ENCODE measurements around the gene WDHD1. TPM values are rescaled to one million over a fixed set of nuclear protein-coding genes. Genes with fewer than 3 reads are reported as not detected.

WDHD1 gene
- polyA plus RNA-seq, 1 experiment: 6.7 TPM

DNA sequence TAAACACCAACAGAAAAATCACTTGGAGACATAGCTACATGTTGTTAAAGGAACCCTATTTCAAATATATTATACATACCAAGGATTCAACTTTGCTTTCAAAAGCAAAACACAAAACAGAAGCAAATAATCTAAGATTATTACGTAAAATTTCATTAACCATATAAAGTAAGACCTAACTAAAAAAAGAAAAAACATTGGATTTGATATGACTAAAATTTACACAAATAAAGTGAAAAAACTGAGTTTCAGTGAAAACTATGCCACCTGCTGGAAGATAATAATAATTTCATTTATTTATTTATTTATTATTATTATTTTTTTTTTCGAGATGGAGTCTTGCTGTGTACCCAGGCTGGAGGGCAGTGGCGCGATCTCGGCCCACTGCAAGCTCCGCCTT lies 45.2 kb downstream of the WDHD1 start:
- TF ChIP-seq, protein P1, sequence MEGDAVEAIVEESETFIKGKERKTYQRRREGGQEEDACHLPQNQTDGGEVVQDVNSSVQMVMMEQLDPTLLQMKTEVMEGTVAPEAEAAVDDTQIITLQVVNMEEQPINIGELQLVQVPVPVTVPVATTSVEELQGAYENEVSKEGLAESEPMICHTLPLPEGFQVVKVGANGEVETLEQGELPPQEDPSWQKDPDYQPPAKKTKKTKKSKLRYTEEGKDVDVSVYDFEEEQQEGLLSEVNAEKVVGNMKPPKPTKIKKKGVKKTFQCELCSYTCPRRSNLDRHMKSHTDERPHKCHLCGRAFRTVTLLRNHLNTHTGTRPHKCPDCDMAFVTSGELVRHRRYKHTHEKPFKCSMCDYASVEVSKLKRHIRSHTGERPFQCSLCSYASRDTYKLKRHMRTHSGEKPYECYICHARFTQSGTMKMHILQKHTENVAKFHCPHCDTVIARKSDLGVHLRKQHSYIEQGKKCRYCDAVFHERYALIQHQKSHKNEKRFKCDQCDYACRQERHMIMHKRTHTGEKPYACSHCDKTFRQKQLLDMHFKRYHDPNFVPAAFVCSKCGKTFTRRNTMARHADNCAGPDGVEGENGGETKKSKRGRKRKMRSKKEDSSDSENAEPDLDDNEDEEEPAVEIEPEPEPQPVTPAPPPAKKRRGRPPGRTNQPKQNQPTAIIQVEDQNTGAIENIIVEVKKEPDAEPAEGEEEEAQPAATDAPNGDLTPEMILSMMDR (IDR thresholded peaks at IDR 0.05; ENCODE audit: low read depth, low read length): peak; percentile 14
- DNase-seq (ENCODE audit: low read depth, low spot score): no peak
- Histone ChIP-seq H3K27ac (ENCODE audit: low read depth, low read length) (no peak overlapping the region), H3K9me3 (ENCODE audit: control insufficient read depth, insufficient read depth, low read length) (no peaks in the 10 kb centered on the region), H3K27me3 (ENCODE audit: control insufficient read depth, insufficient read depth, low read length) (no peaks in the 10 kb centered on the region), H3K4me3 (ENCODE audit: low read depth, low read length) (no peak overlapping the region)
- POLR2A ChIA-PET: interaction anchor here (0.7 kb wide), 1 partner anchor 173 kb away, joined by 3 read pairs; no protein-coding TSS in a partner anchor
- CTCF ChIA-PET: interaction anchor here (0.5 to 1.6 kb wide), 8 partner anchors 9 to 417 kb away, joined by 3 to 7 read pairs (median 4); no protein-coding TSS in a partner anchor

DNA sequence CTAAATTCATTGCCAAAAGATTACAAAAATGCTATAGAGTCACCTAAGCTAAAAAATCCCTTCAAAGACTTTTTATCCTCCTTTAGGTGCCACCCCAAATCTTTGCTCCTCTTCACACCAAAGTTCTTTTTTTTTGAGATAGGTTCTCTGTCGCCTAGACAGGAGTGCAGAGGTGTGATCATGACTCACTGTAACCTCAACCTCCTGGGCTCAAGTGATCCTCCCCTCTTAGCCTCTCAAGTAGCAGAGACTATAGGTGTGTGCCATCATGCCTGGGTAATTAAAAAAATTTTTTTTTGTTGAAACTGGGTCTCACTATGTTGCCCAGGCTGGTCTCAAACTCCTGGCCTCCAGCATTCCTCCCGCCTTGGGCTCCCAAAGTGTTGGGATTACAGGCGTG lies 47.9 kb downstream of the WDHD1 start:
- no peak overlapping the region for H3K27ac ChIP-seq (ENCODE audit: low read depth, low read length)
- POLR2A ChIA-PET: no interaction called here
- no peak for DNase-seq (ENCODE audit: low read depth, low spot score)
- no peaks in the 10 kb centered on the region for H3K27me3 ChIP-seq (ENCODE audit: control insufficient read depth, insufficient read depth, low read length)
- H3K9me3 ChIP-seq (ENCODE audit: control insufficient read depth, insufficient read depth, low read length): no peaks in the 10 kb centered on the region
- TF ChIP-seq, protein P1 (IDR thresholded peaks at IDR 0.05; ENCODE audit: low read depth, low read length): no peak
- CTCF ChIA-PET: interaction anchor here (0.7 kb wide), 1 partner anchor 774 kb away, joined by 3 read pairs; no protein-coding TSS in a partner anchor
- no peak overlapping the region for H3K4me3 ChIP-seq (ENCODE audit: low read depth, low read length)

DNA sequence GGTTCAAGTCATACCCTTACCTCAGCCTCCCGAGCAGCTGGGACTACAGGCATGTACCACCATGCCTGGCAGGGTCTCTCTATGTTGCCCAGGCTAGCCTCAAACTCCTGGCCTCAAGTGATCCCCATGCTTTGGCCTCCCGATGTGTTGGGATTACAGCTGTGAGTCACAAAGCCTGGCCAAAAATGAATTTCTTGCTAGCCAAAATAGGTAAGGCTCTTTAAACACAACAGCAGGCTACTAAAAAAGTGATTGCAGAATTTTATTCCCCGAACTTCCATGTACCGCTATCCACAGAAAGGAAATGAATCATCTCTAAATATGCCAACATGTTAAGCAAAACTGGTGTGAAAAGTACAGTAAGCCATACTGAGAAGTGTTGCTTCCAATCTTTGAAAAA lies 50.6 kb downstream of the WDHD1 start:
- CTCF ChIA-PET: no interaction called here
- POLR2A ChIA-PET: no interaction called here
- H3K27me3 ChIP-seq (ENCODE audit: control insufficient read depth, insufficient read depth, low read length): no peaks in the 10 kb centered on the region
- no peaks in the 10 kb centered on the region for H3K9me3 ChIP-seq (ENCODE audit: control insufficient read depth, insufficient read depth, low read length)
- H3K27ac ChIP-seq (ENCODE audit: low read depth, low read length): no peak overlapping the region
- DNase-seq (ENCODE audit: low read depth, low spot score): peak; percentile 30
- TF ChIP-seq, protein P1 (IDR thresholded peaks at IDR 0.05; ENCODE audit: low read depth, low read length): no peak
- no peak overlapping the region for H3K4me3 ChIP-seq (ENCODE audit: low read depth, low read length)

DNA sequence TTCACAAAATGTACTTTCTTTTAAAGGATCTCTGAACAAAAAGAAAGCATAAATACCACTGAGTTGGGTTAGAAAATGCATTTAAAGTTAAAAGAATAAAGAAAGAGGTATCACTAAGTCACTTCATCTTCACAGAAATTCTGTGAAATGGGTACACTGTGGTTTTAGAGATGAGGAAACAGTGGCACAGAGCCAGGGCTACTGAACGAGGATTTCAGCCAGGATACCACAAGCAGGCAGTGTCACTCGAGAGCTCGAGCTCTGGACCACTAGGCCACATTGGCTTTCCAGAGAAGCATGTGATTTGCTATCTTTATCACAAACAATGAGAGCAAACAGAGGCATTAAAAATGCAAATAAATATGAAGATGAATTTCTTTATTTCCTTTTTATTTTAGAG lies 51.0 kb downstream of the WDHD1 start:
- Histone ChIP-seq H3K27me3 (ENCODE audit: control insufficient read depth, insufficient read depth, low read length) (no peaks in the 10 kb centered on the region), H3K9me3 (ENCODE audit: control insufficient read depth, insufficient read depth, low read length) (no peaks in the 10 kb centered on the region), H3K27ac (ENCODE audit: low read depth, low read length) (no peak overlapping the region), H3K4me3 (ENCODE audit: low read depth, low read length) (no peak overlapping the region)
- TF ChIP-seq, protein P1 (IDR thresholded peaks at IDR 0.05; ENCODE audit: low read depth, low read length): no peak
- POLR2A ChIA-PET: no interaction called here
- no peak for DNase-seq (ENCODE audit: low read depth, low spot score)
- CTCF ChIA-PET: no interaction called here

DNA sequence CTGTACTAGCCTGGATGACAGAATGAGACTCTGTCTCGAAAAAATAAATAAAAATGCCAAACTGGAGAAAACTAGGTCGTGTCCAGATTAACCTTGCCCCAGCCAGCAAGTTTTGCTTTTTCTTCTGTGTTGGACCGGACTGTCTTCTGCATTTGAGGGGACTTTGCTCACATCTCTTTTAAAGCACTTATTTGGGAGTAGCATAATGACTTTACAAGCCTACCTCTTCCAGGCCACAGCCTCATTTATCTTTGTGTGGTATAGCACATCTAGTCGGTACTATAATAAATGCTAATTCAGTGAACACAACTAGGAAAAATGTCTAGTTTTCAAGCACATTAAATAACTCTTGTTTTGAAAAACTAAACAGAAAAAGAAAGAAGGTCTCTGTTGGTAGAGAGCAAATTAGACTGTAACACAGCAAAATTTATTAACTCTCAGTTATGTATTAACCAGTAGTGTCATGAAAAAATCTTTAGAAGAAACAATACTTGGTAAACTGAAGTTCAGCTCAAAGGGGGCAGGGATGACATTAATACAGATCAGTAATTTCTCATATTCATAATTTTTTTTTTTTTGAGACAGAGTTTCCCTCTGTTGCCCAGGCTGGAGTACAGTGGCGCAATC lies 52.0 kb downstream of the WDHD1 start:
- ChIA-PET CTCF (interaction anchor here (0.5 to 0.6 kb wide), 2 partner anchors 411 to 486 kb away, joined by 3 read pairs; no protein-coding TSS in a partner anchor), POLR2A (no interaction called here)

More for the DNA sequence above, 52.0 kb downstream of the WDHD1 start:
- no peak for DNase-seq (ENCODE audit: low read depth, low spot score)
- TF ChIP-seq, protein P1 (IDR thresholded peaks at IDR 0.05; ENCODE audit: low read depth, low read length): no peak
- Histone ChIP-seq H3K4me3 (ENCODE audit: low read depth, low read length) (no peak overlapping the region), H3K9me3 (ENCODE audit: control insufficient read depth, insufficient read depth, low read length) (no peaks in the 10 kb centered on the region), H3K27ac (ENCODE audit: low read depth, low read length) (no peak overlapping the region), H3K27me3 (ENCODE audit: control insufficient read depth, insufficient read depth, low read length) (no peaks in the 10 kb centered on the region)
